RKO (cell line): ENCODE measurements around the gene GARIN5B.

Experiments
- DNase-seq: peaks from one replicate; pipeline ENCODE4 v3.0.0-alpha.2; 2016; ENCODE audit warnings: low spot score

The GARIN5B gene

GRCh38 chr19:55322204-55322885 is 40.7 kb downstream of the GARIN5B start:
- no peak for DNase-seq

DNA sequence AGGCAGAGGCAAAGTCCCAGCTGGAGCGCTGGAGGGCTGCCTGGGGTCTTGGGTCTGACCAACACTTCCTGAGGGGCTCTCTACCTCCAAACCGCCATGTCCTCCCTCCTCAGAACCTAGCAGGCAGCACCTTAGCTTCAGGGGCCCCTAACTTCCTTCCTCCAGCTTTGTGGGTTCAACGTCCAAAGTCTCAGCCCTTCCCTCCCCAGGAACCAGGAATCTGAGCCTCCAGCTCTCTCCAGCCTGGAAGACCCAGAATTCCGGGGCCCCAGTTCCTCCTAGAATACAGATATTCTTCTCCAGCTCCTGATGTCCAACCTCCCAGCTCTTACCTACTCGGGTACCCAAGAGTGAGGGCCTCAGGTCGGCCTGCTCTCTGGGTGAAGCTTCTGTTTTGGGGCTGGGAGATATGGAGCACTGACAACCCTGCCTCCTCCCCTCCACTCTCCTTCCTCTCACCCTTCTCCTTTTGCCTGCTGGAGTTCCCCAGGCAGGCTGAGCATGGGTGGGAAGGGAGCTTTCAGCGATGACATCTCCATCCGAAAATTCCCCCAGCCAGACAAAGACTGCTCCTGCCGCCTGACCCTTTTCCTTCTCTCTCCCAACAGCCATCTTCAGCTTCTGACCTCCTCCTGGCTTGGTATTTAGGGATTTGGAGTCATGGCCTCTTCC is 41.5 kb downstream of the GARIN5B start:
- DNase-seq: no peak

- DNase-seq: no peak
Measured at GRCh38 chr19:55320844-55321419, 42.1 kb downstream of the GARIN5B start.

DNA sequence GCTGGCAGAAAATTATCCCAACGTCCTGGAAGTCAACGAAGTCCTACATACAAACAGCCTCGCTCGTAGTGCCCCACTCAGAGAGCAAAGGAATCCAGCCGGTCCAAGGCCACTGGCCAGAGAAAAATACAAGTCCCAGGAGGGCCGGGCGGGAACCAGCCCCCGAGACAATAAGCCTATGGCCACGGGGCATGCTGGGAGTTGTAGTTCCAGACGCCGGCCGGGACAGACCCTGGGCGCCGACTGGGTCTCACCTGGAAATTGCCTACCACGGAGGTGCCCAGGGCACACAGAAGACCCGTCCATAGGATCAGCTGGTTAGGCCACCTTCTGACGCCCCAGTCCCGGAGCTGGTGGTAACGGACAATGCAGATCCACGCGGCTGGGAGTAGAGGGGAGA is 43.3 kb downstream of the GARIN5B start:
- DNase-seq: no peak

DNA sequence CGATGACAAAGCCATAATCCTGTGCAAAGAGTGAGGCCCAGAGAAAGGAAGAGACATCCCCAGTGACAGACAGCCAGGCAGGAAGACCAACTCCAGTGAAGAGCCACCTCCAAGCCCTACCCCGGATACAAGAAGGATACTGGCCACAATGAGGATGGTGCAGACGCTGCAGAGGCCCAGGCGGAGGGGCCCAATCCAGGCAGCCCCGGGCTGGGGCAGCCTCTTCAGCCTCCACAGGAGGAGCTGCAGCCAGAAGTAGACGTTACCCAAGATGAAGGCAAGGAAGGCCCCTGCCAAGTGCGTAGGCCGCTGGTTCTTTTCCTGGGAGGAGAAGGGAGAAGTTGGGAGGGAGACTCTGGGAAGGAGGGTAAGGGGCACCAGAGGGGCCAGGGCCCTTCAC is 46.4 kb downstream of the GARIN5B start:
- DNase-seq: no peak

- DNase-seq: no peak
Measured at GRCh38 chr19:55315956-55316525, 47.0 kb downstream of the GARIN5B start.

DNA sequence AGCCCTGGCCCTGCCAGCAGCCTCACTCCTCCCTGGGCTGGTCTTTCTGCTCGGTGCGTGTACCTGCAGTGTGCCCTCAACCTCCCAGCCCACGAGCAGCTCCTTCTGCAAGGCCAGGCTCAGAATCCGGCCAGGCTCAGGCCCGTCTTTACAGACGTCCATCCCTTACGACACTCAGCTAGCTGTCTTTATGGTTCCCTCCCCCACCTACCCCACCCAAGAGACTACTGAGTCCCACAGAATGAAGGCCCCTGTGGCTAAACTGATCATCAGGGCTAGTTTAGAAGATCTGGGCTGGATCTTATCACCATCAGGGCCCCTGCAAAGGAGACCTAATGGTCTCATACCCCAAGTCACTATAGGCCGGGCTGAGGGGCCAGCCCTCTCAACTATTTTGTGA is 48.7 kb downstream of the GARIN5B start:
- DNase-seq: no peak

DNA sequence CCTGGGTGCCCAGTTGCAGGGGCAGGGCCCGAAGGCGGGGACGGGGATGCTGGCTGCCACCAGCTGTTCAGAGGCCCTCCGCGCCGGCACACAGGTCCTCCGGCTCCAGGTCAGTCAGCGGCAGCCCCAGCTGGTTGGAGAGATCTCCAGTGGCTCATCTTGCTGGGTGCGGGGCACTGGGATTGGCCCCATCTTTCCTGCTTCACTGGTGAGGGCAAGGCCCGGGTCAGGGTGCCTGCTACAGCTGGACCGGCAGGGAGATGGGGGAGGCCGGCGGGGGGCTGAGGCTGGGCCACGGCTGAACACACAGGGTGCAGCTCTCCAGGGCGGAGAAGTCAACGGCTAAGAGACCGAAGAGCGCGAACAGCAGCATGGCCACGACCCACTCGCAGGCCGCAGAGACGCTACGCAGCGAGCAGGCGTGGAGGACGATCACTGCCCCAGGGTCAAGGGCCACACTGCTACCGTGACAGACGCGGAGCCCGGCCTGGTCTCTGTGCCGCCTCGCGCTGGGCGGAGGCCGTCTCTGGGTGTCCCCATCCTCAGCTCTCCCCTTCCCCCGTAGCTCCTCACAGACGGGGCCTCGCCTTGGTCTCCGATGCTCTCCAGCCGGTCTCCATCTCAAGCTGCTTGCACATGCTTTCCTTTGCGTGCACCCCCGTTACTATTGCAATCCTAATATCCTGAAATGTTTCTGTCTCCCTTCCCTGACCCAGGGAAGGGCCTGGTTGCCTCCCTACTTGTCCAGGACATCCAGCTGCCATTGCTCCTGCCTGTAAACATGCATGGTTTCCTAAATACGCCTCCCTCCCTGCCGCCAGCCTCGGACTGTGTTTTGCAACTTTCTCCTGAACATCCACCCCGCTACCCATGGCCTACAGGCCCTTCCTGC is 50.2 kb downstream of the GARIN5B start:
- DNase-seq: no peak

DNA sequence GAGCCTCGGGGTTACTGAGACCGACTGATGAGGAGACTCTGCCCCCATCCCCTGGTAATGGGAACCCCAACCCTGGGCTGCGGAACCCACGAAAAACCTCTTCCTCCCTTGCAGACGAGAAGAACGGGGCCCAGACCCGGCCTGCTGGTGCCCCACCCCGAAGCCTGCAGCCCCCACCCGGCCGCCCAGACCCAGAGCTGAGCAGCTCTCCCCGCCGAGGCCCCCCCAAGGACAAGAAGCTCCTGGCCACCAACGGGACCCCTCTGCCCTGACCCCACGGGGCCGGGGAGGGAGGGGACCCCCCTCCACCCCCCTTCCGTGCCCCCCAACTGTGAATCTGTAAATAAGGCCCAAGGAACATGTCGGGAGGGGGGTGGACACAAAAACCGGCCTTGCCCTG is 51.3 kb downstream of the GARIN5B start:
- DNase-seq: no peak

GRCh38 chr19:55311397-55311796 is 51.7 kb downstream of the GARIN5B start:
- no peak for DNase-seq

DNA sequence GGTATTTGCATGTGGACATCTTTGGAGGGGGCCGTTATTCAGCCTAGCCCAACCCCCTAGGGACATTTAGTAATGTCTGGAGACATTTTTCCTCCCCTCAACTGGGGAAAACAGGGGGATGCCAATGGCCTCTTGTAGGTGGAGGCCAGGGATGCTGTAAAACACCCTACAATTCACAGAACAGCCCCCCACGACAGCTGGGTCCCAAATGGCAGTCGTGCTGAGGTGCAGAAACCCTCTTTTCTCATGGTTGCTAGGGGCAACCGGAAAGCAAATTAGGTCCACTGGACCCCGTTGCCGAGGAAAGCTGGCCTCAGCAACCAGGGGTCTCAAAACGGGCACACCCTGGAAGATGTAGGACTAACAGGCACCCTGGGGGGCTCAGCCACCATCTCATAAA is 52.6 kb downstream of the GARIN5B start:
- no peak for DNase-seq

- DNase-seq: no peak
Measured at GRCh38 chr19:55309448-55309847, 53.6 kb downstream of the GARIN5B start.

- DNase-seq: no peak
Measured at GRCh38 chr19:55308281-55308680, 54.8 kb downstream of the GARIN5B start.

GRCh38 chr19:55306712-55307111 is 56.3 kb downstream of the GARIN5B start:
- DNase-seq: no peak

- peak; percentile 24 for DNase-seq
Measured at GRCh38 chr19:55305983-55306562, 57.0 kb downstream of the GARIN5B start.

- peak; percentile 31 for DNase-seq
Measured at GRCh38 chr19:55305491-55305890, 57.6 kb downstream of the GARIN5B start.

GRCh38 chr19:55304980-55305379 is 58.1 kb downstream of the GARIN5B start:
- no peak for DNase-seq
